ENCODE measurements around the gene WBP1. TPM values are rescaled to one million over a fixed set of nuclear protein-coding genes. Genes with fewer than 3 reads are reported as not detected.
A peak's percentile ranks its signal among the peaks of the same experiment; 100 is the strongest.

Gene WBP1
- polyA plus RNA-seq, 3 donors = 126 to 130 (median 127) TPM

- DNase-seq = peak; percentile 88
Observed at GRCh38 chr2:74421221-74421870, 36.9 kb upstream of the WBP1 start, which contains the start of the genes C2orf81 and WDR54. Gene C2orf81, minus strand, starts transcription at chr2:74421619. Its CDS starts 59 bp downstream, at chr2:74421560. Gene WDR54, plus strand, starts transcription at chr2:74421730. Its CDS starts 424 bp downstream, at chr2:74422154.

DNA sequence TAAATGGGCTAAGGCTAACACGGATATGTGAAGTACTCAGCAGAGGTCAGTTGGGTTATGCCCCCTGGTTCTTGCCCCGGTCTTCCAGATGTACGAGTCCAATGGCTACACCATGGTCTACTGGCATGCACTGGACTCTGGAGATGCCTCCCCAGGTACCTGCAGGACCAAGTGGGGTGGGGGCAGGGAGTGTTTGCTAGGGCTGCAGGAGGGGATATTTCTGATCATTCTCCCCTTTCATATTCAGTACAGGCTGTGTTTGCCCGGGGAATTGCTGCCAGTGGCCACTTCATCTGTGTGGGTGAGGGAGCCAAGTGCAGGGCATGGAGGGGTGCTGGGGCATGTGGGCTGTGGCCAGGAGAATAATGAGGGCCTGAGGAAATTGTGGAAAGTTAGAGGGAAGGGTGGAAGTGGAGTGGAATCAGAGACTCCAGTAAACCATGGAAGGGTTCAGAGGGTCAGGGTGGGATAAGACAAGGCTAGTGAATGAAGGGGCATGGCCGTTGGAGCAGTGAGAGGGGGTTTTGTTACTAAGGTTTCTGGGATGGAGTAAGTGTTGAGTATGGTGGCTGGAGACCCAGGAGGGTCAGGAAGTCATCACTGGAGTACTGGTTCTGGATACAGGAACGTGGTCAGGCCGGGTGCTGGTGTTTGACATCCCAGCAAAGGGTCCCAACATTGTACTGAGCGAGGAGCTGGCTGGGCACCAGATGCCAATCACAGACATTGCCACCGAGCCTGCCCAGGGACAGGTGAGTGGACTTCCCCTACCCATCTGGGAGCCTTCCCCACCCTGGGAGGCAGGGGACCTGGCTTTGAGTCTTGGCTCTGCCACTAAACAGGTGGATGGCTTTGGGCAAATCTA, 34.8 kb upstream of the WBP1 start:
- no peak for DNase-seq

GRCh38 chr2:74424139-74424992, 33.9 kb upstream of the WBP1 start:
- no peak for DNase-seq

- no peak for DNase-seq
Observed at GRCh38 chr2:74424995-74425406, 33.2 kb upstream of the WBP1 start.

DNA sequence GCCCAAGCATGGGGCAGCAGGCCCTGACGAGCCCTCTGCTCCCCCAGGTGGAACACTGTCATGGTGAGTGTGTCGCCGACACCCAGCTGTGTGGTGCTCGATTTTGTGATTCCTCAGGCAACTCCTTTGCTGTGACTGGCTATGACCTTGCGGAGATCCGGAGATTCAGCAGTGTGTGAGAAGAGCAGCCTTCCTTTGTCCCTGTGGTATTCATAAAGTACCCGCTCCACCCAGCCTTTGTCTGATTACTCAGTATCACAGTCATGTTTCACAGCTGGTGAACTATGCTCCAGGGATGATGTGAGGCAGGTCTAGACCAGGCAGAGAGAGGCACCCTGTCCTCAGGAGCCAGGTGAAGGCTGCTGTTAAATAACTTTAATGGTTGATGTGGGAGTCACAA, 32.7 kb upstream of the WBP1 start:
- no peak for DNase-seq

GRCh38 chr2:74426181-74426758, 32.0 kb upstream of the WBP1 start:
- no peak for DNase-seq

DNA sequence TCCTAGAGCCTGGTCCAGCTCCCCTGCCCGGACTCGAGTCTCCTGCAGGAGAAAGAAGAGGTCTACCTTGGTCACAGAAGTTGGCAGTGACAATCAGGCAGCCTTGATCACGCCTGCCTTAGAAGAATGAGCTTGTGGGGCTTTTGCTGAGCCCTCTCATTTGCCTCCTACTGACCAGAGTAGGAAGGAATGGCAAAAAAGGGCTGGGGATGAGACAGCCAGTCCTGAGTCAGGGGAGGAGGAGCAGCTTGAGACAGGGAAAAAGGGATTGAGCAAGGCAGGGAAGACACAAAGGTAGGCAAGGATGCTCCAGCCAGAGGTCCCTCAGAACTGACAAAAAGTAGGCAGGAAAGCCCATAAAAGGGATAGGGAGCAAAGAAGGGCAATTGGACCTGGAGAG, 30.7 kb upstream of the WBP1 start:
- no peak for DNase-seq

DNA sequence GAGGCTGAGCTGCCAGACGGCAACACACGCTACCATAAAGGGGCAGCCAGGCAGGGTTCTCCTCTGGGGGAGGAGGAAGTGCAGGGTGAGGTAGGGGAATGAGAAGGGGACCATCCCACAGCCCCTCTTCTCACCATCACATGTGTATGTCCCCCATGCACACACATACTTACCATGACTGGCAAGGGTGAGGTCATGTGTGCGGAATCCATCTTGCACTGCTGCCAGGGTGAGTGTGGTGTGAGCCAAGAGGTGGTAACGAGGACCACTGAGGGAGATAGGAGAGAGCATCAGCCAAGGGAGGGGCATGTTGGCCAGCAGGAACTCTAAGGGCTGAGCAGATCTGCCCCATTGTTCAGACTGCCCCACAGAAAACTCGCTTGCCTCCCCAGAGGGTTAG, 29.6 kb upstream of the WBP1 start:
- DNase-seq = no peak

GRCh38 chr2:74429487-74430451, 28.5 kb upstream of the WBP1 start:
- no peak for DNase-seq

- DNase-seq = no peak
Observed at GRCh38 chr2:74430502-74430901, 27.7 kb upstream of the WBP1 start.

GRCh38 chr2:74436111-74436805, 22.0 kb upstream of the WBP1 start:
- no peak for DNase-seq

GRCh38 chr2:74436848-74437695, 21.2 kb upstream of the WBP1 start:
- DNase-seq = no peak

GRCh38 chr2:74438248-74438647, 20.0 kb upstream of the WBP1 start:
- no peak for DNase-seq

GRCh38 chr2:74439373-74439772, 18.9 kb upstream of the WBP1 start:
- DNase-seq = no peak

- DNase-seq = peak; percentile 65
Observed at GRCh38 chr2:74439803-74440377, 18.3 kb upstream of the WBP1 start.

DNA sequence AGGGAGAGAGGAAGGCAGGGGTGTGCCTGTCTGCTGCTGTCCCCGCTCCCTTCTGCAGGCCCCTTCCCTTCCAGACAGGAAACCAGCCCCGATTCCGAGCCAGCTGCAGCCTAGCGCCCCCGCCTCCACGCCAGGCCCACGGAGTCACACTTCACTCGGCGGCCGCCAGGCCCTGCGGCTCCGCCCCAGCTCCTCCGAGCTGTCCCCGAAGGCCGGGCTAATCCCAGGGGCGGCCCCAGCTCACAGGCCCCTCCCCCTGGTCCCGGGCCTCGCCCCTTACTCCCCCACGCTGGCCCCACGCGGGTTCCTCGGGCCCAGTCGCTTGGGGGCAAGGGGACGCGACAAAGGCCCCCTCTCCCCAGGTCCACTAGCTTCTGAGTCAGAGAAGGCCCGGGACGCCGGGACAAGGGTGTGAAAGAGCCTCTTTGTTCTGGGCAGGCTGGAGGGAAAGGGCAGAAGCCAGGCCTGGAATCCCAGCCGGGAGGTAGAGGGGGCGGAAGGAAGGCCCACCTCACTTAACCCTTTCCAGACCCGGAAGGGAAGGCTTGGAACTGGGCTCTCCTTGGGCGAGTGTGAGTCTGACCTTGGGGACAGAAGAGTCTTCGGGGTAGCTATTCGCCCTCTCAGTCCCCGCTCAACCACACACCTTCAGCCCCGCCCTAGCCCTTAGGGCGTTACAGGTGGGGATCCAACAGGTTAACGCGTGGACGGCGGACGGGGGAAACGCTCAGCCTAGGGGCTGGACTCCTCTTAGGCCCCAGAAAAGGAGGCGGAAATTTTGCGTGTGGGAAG, 17.7 kb upstream of the WBP1 start:
- peak; percentile 92 for DNase-seq

DNA sequence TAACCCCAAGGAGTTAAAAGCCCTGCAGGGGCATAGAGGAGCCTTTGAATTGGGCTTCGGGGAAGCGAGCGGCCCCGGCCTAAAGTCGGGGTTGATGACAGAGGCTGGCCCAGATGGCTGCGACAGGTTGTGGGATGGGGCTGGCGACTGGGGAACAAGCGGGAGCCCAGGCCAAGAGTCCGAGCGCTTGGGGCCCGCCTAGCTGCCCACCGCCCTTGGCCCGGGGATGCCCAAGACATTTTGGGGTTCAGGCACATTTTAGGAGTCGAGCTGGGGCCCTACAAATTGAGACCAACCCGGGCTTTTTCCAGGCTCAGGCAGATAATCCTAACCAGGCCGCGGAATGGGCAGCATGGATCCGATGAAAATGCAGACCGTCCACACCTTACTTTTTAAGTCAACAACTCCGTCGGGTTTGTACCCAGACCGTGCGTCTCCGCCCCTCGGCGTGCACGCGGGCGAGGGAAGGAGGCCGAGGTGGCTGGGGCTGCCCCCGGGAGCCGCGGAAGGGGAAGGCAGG, 17.0 kb upstream of the WBP1 start:
- no peak for DNase-seq

All from renal pelvis (tissue), 4 donors.